Ramos (cell line): ENCODE data around the gene ZFY.
"Not testable (repeated sequence)": the region's sequence is repeated elsewhere in the genome, so short reads cannot be mapped to it uniquely, and the experiment has no call there.

Experiments used
- in situ Hi-C: fragments of 300-500 bp; cut with MboI; formaldehyde crosslinking; loops from one replicate; pipeline ENCODE4 v1.14.3; 2022; ENCODE audit warnings: low sequenced_read_pairs; ENCODE audit not compliant: unreplicated experiment

Gene ZFY

DNA sequence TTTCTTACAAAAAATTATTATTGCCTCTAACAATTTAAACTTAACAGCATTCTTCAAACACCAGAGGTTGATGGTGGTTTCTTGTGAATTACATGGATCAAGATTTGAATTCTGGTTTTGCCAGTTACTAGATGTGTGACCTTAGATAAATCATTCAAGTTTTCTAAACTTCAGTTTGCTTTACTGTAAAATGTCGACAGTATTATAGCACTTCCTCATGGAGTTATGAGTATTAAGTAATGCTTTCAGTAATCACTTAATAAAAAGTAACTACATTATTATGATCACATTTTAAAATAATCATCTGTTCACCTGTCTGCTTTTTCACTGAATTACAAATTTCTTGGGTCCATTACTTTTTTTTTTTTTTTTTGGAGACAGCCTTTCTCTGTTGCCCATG is 37.5 kb downstream of the ZFY start:
- in situ Hi-C loops, result no loop called here

DNA sequence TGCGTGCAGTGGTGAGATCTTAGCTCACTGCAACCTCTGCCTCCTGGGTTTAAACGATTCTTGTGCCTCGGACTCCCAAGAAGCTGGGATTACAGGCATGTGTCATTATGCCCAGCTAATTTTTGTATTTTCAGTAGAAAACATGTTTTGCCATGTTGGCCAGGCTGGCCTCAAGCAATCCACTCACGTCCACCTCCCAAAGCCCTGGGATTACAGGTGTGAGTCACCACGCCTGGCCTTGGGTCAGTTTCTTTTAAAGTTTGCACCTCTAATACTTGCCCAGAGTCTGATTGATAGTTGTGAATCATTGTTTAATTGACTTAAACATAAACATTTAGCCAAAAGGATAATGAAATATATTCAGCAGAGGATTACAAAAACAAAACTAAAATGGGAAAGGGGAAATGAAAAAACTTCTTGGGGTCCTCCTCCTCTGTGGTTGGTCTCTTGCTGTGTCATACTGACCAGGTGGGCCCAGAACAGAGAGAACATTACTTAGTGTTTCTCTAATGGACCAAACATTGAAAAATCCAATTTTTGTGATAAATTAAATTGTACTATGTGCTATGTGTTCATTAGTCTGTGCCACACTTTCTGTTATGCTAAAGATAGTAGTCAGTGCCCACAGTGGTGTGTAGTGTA is 38.0 kb downstream of the ZFY start:
- in situ Hi-C loops, result no loop called here

DNA sequence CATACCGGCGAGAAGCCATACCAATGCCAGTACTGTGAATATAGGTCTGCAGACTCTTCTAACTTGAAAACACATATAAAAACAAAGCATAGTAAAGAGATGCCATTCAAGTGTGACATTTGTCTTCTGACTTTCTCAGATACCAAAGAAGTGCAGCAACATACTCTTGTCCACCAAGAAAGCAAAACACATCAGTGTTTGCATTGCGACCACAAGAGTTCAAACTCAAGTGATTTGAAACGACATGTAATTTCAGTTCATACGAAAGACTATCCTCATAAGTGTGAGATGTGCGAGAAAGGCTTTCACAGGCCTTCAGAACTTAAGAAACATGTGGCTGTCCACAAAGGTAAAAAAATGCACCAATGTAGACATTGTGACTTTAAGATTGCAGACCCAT is 44.1 kb downstream of the ZFY start:
- in situ Hi-C loops, result no loop called here

DNA sequence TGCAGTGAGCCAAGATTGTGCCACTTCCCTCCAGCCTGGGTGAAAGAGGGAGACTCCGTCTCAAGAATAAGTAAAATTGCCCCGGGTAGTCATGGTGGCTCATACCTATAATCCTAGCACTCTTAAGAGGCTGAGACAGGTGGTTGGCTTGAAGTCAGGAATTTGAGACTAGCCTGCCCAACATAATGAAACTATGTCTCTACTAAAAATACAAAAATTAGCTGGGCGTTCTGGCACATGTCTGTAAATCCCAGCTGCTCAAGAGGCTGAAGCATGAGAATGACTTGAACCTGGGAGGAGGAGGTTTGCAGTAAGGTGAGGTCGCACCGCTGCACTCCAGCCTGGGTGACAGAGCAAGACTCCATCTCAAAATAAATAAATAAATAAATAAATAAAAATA is 49.3 kb downstream of the ZFY start:
- in situ Hi-C loops, result no loop called here

DNA sequence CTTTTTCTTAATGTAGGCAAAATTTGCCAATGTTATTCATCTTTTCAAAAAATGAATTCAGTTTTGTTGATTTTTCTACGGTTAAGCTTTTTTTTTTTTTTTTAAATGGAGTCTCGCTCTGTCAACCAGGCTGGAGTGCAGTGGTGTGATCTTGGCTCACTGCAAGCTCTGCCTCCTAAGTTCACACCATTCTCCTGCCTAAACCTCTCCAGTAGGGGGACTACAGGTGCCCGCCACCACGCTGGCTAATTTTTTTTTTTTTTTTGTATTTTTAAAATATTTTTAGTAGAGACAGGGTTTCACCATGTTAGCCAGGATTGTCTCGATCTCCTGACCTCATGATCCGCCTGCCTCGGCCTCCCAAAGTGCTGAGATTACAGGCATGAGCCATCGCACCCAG is 52.0 kb downstream of the ZFY start:
- in situ Hi-C loops, result not testable (repeated sequence)

DNA sequence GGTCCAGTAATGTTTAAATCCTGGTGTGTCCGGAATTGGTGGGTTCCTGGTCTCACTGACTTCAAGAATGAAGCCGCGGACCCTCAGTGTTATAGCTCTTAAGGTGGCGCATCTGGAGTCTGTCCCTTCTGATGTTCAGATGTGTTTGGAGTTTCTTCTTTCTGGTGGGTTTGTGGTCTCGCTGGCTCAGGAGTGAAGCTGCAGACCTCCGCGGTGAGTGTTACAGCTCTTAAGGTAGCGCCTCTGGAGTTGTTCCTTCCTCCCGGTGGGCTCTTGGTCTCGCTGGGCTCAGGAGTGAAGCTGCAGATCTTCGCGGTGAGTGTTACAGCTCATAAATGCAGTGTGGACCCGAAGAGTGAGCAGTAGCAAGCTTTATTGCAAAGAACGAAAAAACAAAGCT is 62.2 kb downstream of the ZFY start:
- in situ Hi-C loops, result not testable (repeated sequence)

DNA sequence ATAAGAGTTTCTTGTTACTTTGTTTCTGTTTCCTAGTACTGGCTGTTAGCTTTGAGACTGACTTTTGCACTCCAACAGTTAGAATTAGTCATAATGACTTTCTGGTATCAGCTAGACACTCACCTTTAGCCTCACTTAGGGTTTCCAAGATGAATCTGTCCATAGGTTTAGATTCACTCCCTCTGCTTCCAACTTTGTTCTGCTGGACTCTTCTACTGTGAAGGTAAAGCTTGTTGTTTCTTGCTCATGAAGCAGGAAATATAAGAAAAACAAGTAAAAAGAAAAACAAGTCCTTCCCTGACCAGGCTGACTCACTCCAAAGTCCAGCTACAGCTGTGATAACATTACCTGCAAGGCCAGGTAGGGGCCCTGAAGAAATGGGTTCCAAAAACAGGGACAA is 67.0 kb downstream of the ZFY start:
- in situ Hi-C loops, result no loop called here

DNA sequence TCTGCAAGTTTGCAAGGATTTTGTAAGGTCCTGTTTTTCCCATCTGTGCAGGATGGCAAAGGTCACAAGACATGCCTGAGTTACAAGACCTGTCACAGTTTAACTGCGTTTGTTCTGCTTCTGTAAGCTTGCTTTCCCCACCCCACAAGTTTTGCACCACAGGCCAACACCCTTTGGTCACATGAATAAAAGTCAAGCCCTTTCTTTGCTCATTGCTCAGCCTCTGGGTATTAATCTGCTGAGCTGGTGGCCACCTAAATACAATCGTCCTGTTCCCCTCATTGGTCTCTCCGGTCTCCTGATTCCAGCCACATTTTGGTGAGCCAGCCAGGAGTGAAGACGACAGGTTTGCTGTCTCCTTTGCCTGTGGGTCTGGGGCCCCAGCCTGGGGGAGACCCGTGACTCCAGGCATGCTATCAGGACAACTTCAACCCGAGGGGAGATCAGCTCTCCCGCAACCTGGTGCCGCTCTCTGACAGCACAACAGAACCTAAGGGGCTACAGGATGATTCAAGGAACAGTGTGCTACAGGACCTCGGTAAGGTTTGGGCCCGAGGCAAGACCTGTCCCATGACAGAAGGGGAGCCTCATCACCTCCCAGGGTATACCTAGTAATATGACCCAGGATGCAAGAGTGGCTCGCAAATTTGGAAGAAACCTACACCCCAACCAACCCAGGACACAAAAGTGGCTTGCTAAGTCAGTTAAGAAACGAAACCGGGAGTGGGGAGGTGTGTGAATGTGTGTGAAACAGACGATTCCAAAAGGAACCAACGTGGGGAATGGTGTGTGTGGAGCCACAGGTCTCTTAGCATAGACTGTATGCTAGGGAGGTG is 67.7 kb downstream of the ZFY start:
- in situ Hi-C loops, result no loop called here

DNA sequence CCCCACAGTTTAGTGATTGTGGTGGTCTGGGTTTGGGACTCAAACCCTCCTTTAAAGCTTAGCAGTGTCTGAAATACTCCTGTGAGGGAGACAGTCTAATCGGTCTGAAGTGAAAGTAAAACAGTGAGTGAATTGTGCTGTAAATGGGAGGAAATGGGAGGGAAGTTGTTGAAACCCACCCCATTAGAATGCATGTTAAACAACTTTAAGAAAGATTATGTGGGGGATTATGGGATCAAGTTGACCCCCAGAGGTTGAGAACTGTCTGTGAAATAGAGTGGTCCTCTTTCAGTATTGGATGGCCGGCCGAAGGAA is 68.3 kb downstream of the ZFY start:
- in situ Hi-C loops, result no loop called here

DNA sequence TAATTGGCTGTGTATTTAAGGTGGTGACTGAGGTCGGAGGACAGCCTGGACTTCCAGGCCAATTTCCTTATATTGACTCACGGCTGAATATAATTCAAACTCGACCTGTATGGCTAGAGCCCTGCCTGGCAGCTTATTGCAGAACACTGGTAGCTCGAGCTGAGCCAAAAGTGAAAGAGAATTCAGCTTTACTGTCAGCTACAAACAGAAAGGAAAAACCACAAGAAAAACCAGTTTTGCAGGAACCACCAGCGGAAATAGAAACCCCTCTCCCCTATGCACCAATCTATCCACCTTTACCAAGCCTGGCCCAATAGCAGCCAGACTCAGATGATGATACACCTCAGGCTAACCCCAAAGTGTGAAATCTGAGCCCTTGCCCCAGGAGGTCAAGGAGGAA is 68.7 kb downstream of the ZFY start:
- in situ Hi-C loops, result no loop called here

DNA sequence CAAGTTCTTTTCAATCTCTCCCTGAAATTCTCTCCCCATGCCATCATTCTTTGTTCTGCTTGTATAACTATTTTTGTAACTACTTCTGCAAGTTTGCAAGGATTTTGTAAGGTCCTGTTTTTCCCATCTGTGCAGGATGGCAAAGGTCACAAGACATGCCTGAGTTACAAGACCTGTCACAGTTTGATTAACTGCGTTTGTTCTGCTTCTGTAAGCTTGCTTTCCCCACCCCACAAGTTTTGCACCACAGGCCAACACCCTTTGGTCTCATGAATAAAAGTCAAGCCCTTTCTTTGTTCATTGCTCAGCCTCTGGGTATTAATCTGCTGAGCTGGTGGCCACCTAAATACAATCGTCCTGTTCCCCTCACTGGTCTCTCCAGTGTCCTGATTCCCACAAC is 70.8 kb downstream of the ZFY start:
- in situ Hi-C loops, result not testable (repeated sequence)

DNA sequence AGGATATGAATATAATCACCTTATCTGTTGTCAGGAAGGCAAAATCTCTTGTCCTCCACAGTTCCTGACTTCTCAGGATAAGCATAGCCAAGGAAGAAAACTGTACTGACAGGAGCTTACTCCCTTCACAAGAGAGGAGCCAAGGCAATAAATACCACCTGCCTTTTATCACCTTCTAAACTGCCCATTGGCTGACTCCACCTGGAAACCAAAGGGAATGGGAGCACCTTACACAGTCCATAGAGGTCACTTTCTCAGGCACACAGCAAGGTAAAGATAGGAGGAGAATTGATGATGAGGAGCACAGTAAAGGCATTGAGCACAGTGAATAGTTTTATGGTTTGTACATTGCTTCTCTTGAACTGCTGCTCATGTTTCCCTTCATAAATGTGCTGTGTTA is 72.8 kb downstream of the ZFY start:
- in situ Hi-C loops, result no loop called here

DNA sequence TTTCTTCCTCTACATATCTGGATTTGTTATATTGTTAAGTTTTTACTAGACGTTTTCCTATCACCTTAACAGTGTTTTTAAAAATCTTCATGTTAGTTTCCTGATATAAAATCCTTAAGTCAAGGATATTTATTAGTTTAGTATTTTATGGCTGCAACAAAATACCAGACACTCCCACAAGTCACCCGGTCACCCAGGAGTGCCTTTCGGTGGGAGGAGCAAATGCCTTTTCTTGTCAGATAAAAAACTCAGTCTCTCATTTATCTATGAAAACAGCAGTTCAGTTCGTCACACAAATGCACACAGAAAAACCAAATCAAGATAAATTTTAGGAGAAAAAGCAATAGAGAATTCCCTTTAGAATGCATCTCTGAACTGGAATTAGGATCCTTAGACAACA is 77.0 kb downstream of the ZFY start:
- in situ Hi-C loops, result no loop called here

DNA sequence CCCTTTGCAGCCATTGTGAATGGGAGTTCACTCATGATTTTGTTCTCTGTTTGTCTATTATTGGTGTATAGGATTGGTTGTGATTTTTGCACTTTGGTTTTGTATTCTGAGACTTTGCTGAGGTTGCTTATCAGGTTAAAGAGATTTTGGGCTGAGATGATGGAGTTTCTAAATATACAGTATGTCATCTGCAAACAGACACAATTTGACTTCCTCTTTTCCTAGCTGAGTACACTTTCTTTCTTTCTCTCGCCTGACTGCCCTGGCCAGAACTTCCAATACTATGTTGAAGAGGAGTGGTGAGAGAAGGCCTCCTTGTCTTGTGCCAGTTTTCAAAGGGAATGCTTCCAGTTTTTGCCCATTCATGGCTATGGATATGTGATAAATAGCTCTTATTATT is 81.4 kb downstream of the ZFY start:
- in situ Hi-C loops, result no loop called here

DNA sequence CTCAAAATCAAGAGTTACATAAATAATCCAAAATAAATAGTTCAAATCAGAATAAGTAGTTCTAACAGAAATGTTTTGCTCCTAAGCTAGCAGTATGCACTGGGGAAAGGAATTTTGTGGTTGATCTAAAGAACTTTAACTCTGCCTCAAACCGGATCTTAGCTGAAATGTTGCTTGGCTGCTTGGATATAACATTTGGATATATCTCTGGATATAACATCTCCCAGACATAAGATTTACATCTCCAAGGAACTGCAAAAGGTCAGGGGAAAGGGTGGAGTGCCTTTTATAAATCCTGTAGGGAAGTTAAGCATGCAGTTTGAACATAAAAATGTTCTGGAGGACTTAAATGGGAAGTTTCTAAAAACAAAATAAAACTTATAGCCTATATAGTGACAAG is 83.4 kb downstream of the ZFY start:
- in situ Hi-C loops, result no loop called here

DNA sequence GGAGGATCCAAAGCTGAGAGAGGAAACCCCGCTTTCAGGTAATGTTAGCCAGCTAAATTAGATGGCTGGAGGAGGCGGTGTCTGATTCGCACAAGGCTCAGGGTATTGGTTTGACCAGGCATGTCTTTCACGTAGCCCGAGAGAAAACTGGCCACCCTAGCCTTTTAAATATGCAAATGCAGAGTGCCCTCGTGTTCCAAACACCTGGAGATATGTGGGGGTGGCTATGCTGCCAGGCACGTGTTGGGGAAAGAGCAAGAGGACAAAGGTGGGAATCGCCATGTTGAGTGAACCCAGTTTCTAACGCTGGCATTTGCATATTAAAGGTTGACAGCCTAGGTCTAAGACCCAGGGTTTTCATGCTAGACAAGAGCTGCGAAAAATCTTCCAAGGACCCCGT is 84.4 kb downstream of the ZFY start:
- in situ Hi-C loops, result no loop called here

DNA sequence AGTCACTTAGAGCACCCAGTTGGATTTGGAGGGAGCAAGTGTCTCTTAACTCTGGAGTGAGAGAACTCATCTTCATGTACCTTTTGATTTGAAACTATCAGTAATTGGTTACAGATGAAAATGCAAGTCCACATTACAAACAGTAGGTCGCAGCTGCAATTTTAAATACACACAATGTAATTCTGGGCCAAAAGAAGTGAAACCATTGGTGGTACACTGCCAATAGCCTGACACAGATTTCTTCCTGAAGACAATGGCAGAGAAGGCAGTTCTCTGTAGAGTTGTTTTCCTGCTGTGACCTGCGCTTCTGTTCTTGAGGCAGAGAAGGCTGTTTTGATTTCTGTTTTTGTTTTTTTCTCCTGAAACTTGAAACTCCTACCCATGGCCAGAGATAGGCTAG is 86.0 kb downstream of the ZFY start:
- in situ Hi-C loops, result no loop called here

DNA sequence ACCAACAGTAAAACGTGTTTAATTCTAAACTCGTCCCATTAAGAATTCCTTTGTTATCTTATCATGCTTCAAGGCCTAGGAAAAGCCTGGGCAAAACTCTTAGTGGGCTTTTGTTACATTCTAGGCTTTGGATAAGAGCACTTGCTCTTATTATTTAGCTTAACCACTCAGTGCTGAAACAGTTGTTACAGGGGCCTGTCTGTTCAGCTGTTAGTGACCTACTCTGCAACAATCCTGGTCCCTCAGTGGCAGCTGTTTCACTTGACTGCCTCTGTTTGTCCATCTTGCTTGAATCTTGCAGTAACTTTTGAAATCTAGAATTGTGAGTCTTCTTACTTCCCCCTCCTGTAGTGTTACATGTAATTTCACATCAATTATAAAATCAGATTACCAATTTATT is 88.4 kb downstream of the ZFY start:
- in situ Hi-C loops, result no loop called here

DNA sequence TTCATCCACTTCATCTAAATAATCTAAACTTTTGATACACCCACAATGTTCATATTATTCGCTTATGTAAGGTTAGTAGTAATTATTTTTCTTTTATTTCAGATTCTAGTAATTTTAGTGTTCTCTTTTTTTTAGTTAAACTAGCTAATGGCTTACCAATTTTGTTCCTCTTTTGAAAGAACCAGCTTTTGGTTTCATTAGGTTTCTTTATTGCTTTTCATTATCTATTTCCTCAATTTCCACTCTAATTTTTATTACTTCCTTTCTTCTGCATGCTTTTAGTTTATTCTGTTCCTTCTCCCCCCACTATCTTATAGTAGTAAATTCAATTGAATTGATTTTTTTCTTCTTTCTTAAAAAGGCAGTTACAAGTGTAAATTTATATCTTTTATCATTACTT is 90.2 kb downstream of the ZFY start:
- in situ Hi-C loops, result no loop called here
